ENCODE data around the gene HLA-DRA.

HLA-DRA gene

GRCh38 chr6:32475392-32476206, 35.9 kb downstream of the HLA-DRA start:
- no peak for DNase-seq (ENCODE audit: low read depth)

GRCh38 chr6:32483968-32484613, 44.4 kb downstream of the HLA-DRA start:
- no peak for DNase-seq (ENCODE audit: low read depth)

- DNase-seq (ENCODE audit: low read depth) = no peak
Measured at GRCh38 chr6:32484614-32484998, 44.9 kb downstream of the HLA-DRA start.

- no peak for DNase-seq (ENCODE audit: low read depth)
Measured at GRCh38 chr6:32488083-32488482, 48.4 kb downstream of the HLA-DRA start.

DNA sequence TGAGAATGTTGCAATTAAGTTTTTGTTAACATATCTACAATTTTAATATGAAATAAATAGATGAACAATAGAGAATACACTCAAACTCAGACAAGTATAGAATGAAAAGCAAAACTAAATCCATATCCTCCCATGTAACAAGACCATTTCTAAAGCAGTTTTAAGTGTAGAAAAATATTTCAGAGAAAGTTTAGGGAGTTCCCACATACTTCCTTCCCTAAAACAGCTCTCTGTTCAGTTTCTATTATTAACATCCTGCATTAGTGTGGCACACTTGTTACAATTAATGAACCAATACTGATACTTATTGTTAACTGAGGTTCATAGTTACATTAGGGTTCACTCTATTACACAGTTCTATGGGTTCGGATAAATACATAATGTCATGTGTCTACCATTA, 52.0 kb downstream of the HLA-DRA start:
- no peak for DNase-seq (ENCODE audit: low read depth)

GRCh38 chr6:32492351-32492750, 52.7 kb downstream of the HLA-DRA start:
- DNase-seq (ENCODE audit: low read depth) = no peak
